ENCODE results near the gene P2RX5. TPM values are rescaled to one million over a fixed set of nuclear protein-coding genes. Genes with fewer than 3 reads are reported as not detected.

P2RX5 gene
- total and polyA plus RNA-seq, 2 experiments from 2014 or later: 7.5 to 13.6 TPM

DNA sequence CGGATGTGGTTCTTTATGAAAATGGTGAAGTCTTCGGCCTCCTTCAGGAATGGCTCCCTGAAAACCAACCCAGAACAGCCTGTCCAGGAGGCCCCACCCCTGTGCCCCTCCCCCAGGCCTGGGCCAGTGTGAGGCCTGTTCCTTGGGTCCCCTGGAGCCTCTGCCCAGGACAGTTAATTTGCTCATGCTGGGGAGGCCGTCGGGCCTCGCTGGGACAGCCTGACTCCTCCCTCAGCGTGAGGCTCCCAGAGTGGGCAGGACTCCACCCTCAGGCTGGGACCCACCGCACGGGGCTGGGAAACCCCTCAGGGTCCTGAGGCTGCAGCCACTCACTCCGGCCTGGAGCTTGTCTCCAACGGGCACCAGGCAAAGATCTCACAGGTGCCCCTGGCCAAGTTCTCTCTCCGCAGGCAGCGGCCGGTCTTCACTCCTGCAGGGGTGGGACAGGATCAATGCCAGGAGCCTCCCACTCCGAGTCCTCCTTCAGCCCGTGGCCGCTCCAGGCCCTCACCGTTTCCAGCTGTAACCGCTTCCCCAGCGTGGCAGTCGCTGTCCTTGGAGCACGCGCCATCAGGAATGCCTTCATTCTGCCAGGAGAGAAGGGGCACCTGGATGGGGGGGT, 5.8 kb downstream of the P2RX5 start:
- Mint-ChIP-seq H3K27ac (no peak overlapping the region), H3K36me3 (ENCODE audit: low read depth) (no peaks in the 10 kb centered on the region), H3K4me3 (no peak overlapping the region), H3K27me3 (ENCODE audit: insufficient read depth, low read depth, poor library complexity) (peaks cover 11% of the 10 kb centered on the region), H3K4me1 (peaks cover 17% of the 10 kb centered on the region), H3K9me3 (no peaks in the 10 kb centered on the region)
- Histone ChIP-seq H4K20me1 (replicated peaks; ENCODE audit: insufficient read depth) (no peaks in the 10 kb centered on the region), H3K9me2 (ENCODE audit: insufficient read depth) (no peaks in the 10 kb centered on the region), H3K79me2 (replicated peaks; ENCODE audit: insufficient read depth) (no peaks in the 10 kb centered on the region), H3K27ac (ENCODE audit: low read depth) (no peak overlapping the region), H2AFZ (no peak overlapping the region), H3K36me3 (ENCODE audit: insufficient read depth) (no peaks in the 10 kb centered on the region), H3K4me2 (no peak overlapping the region), H3K27me3 (ENCODE audit: insufficient read depth) (peaks cover 9% of the 10 kb centered on the region), H3K4me1 (ENCODE audit: insufficient read depth) (peaks cover 12% of the 10 kb centered on the region; the same call in 1 of the 2 replicates), H3K4me3 (no peak overlapping the region), H3F3A (replicated peaks; ENCODE audit: low read depth) (peaks cover 6% of the 10 kb centered on the region)
- ATAC-seq (no peak; the same call in 2 of the 3 replicates), DNase-seq (ENCODE audit: low spot score) (no peak)
- TF ChIP-seq, protein P1, sequence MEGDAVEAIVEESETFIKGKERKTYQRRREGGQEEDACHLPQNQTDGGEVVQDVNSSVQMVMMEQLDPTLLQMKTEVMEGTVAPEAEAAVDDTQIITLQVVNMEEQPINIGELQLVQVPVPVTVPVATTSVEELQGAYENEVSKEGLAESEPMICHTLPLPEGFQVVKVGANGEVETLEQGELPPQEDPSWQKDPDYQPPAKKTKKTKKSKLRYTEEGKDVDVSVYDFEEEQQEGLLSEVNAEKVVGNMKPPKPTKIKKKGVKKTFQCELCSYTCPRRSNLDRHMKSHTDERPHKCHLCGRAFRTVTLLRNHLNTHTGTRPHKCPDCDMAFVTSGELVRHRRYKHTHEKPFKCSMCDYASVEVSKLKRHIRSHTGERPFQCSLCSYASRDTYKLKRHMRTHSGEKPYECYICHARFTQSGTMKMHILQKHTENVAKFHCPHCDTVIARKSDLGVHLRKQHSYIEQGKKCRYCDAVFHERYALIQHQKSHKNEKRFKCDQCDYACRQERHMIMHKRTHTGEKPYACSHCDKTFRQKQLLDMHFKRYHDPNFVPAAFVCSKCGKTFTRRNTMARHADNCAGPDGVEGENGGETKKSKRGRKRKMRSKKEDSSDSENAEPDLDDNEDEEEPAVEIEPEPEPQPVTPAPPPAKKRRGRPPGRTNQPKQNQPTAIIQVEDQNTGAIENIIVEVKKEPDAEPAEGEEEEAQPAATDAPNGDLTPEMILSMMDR (conservative IDR thresholded peaks at IDR 0.05; ENCODE audit: low read depth in 2 of 2): no peak
- TF ChIP-seq ZNF331 (CRISPR knock-in tag; IDR thresholded peaks at IDR 0.05; ENCODE audit: low read depth) (no peak), EZH2phosphoT487 (IDR thresholded peaks at IDR 0.05; ENCODE audit: unreplicated experiment) (no peak), EZH2 (IDR thresholded peaks at IDR 0.05; ENCODE audit: low read depth, unreplicated experiment) (no peak), POLR2AphosphoS5 (IDR thresholded peaks at IDR 0.05; ENCODE audit: low read depth) (no peak), STAT1 (IDR thresholded peaks at IDR 0.05; ENCODE audit: unreplicated experiment) (no peak), NANOG (IDR thresholded peaks at IDR 0.05; ENCODE audit: borderline replicate concordance) (no peak), JUNB (IDR thresholded peaks at IDR 0.05; ENCODE audit: unreplicated experiment) (no peak), ZNF114 (CRISPR knock-in tag; IDR thresholded peaks at IDR 0.05) (no peak), CREB1 (CRISPR knock-in tag; IDR thresholded peaks at IDR 0.05; ENCODE audit: low read depth) (no peak)
- TF ChIP-seq, protein P2, sequence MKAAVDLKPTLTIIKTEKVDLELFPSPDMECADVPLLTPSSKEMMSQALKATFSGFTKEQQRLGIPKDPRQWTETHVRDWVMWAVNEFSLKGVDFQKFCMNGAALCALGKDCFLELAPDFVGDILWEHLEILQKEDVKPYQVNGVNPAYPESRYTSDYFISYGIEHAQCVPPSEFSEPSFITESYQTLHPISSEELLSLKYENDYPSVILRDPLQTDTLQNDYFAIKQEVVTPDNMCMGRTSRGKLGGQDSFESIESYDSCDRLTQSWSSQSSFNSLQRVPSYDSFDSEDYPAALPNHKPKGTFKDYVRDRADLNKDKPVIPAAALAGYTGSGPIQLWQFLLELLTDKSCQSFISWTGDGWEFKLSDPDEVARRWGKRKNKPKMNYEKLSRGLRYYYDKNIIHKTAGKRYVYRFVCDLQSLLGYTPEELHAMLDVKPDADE (IDR thresholded peaks at IDR 0.05): no peak
- TF ChIP-seq, protein P3, sequence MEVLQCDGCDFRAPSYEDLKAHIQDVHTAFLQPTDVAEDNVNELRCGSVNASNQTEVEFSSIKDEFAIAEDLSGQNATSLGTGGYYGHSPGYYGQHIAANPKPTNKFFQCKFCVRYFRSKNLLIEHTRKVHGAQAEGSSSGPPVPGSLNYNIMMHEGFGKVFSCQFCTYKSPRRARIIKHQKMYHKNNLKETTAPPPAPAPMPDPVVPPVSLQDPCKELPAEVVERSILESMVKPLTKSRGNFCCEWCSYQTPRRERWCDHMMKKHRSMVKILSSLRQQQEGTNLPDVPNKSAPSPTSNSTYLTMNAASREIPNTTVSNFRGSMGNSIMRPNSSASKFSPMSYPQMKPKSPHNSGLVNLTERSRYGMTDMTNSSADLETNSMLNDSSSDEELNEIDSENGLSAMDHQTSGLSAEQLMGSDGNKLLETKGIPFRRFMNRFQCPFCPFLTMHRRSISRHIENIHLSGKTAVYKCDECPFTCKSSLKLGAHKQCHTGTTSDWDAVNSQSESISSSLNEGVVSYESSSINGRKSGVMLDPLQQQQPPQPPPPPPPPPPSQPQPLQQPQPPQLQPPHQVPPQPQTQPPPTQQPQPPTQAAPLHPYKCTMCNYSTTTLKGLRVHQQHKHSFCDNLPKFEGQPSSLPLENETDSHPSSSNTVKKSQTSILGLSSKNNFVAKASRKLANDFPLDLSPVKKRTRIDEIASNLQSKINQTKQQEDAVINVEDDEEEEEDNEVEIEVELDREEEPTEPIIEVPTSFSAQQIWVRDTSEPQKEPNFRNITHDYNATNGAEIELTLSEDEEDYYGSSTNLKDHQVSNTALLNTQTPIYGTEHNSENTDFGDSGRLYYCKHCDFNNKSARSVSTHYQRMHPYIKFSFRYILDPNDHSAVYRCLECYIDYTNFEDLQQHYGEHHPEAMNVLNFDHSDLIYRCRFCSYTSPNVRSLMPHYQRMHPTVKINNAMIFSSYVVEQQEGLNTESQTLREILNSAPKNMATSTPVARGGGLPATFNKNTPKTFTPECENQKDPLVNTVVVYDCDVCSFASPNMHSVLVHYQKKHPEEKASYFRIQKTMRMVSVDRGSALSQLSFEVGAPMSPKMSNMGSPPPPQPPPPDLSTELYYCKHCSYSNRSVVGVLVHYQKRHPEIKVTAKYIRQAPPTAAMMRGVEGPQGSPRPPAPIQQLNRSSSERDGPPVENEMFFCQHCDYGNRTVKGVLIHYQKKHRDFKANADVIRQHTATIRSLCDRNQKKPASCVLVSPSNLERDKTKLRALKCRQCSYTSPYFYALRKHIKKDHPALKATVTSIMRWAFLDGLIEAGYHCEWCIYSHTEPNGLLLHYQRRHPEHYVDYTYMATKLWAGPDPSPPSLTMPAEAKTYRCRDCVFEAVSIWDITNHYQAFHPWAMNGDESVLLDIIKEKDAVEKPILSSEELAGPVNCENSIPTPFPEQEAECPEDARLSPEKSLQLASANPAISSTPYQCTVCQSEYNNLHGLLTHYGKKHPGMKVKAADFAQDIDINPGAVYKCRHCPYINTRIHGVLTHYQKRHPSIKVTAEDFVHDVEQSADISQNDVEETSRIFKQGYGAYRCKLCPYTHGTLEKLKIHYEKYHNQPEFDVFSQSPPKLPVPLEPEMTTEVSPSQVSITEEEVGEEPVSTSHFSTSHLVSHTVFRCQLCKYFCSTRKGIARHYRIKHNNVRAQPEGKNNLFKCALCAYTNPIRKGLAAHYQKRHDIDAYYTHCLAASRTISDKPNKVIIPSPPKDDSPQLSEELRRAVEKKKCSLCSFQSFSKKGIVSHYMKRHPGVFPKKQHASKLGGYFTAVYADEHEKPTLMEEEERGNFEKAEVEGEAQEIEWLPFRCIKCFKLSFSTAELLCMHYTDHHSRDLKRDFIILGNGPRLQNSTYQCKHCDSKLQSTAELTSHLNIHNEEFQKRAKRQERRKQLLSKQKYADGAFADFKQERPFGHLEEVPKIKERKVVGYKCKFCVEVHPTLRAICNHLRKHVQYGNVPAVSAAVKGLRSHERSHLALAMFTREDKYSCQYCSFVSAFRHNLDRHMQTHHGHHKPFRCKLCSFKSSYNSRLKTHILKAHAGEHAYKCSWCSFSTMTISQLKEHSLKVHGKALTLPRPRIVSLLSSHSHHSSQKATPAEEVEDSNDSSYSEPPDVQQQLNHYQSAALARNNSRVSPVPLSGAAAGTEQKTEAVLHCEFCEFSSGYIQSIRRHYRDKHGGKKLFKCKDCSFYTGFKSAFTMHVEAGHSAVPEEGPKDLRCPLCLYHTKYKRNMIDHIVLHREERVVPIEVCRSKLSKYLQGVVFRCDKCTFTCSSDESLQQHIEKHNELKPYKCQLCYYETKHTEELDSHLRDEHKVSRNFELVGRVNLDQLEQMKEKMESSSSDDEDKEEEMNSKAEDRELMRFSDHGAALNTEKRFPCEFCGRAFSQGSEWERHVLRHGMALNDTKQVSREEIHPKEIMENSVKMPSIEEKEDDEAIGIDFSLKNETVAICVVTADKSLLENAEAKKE (CRISPR knock-in tag; IDR thresholded peaks at IDR 0.05): no peak
- TF ChIP-seq, protein P4, sequence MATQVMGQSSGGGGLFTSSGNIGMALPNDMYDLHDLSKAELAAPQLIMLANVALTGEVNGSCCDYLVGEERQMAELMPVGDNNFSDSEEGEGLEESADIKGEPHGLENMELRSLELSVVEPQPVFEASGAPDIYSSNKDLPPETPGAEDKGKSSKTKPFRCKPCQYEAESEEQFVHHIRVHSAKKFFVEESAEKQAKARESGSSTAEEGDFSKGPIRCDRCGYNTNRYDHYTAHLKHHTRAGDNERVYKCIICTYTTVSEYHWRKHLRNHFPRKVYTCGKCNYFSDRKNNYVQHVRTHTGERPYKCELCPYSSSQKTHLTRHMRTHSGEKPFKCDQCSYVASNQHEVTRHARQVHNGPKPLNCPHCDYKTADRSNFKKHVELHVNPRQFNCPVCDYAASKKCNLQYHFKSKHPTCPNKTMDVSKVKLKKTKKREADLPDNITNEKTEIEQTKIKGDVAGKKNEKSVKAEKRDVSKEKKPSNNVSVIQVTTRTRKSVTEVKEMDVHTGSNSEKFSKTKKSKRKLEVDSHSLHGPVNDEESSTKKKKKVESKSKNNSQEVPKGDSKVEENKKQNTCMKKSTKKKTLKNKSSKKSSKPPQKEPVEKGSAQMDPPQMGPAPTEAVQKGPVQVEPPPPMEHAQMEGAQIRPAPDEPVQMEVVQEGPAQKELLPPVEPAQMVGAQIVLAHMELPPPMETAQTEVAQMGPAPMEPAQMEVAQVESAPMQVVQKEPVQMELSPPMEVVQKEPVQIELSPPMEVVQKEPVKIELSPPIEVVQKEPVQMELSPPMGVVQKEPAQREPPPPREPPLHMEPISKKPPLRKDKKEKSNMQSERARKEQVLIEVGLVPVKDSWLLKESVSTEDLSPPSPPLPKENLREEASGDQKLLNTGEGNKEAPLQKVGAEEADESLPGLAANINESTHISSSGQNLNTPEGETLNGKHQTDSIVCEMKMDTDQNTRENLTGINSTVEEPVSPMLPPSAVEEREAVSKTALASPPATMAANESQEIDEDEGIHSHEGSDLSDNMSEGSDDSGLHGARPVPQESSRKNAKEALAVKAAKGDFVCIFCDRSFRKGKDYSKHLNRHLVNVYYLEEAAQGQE (IDR thresholded peaks at IDR 0.05; ENCODE audit: unreplicated experiment): no peak

All from GM23338 (cell line).